GM23248 (cell line): ENCODE data around the gene PCLO. TPM values are rescaled to one million over a fixed set of nuclear protein-coding genes. Genes with fewer than 3 reads are reported as not detected.

Experiments
- DNase-seq: peaks from one replicate; pipeline ENCODE4 v3.0.0-alpha.2; 2015
- H2AFZ ChIP-seq: fragments of 200-600 bp; sonication (generic); 2 replicates; pipeline ENCODE4 v1.6.1; 2016; ENCODE audit warnings: antibody characterized with exemption
- H3F3A ChIP-seq: fragments of 200-600 bp; sonication (generic); 2 replicates; pipeline ENCODE4 v1.6.1; 2016; ENCODE audit warnings: mild to moderate bottlenecking, antibody characterized with exemption, mixed run types; ENCODE audit not compliant: insufficient read depth
- H3K27ac ChIP-seq: fragments of 200-600 bp; sonication (generic); 2 replicates; pipeline ENCODE4 v1.5.1; 2016; ENCODE audit warnings: mild to moderate bottlenecking
- H3K27me3 ChIP-seq: fragments of 200-600 bp; sonication (generic); replicated peaks from 2 replicates; pipeline ENCODE4 v1.6.1; 2016; ENCODE audit warnings: mild to moderate bottlenecking; ENCODE audit not compliant: insufficient read depth
- H3K36me3 ChIP-seq: fragments of 200-600 bp; sonication (generic); 2 replicates; pipeline ENCODE4 v1.6.1; 2016; ENCODE audit warnings: low read depth, mild to moderate bottlenecking
- H3K4me1 ChIP-seq: fragments of 200-600 bp; sonication (generic); 2 replicates; pipeline ENCODE4 v1.6.1; 2016; ENCODE audit warnings: mild to moderate bottlenecking; ENCODE audit not compliant: insufficient read depth
- H3K4me2 ChIP-seq: fragments of 200-600 bp; sonication (generic); one replicate; pipeline ENCODE4 v1.6.1; 2016; ENCODE audit warnings: mild to moderate bottlenecking; ENCODE audit not compliant: unreplicated experiment
- H3K4me3 ChIP-seq: fragments of 200-600 bp; sonication (generic); 2 replicates; pipeline ENCODE4 v1.5.1; 2016; ENCODE audit warnings: mild to moderate bottlenecking
- H3K79me2 ChIP-seq: fragments of 200-600 bp; sonication (generic); 2 replicates; pipeline ENCODE4 v1.6.1; 2016; ENCODE audit warnings: mild to moderate bottlenecking; ENCODE audit not compliant: insufficient read depth
- H3K9ac ChIP-seq: fragments of 200-600 bp; sonication (generic); 2 replicates; pipeline ENCODE4 v1.6.1; 2016; ENCODE audit warnings: mild to moderate bottlenecking
- H3K9me2 ChIP-seq: fragments of 200-600 bp; sonication (generic); 2 replicates; pipeline ENCODE4 v1.6.1; 2016; ENCODE audit warnings: mixed run types, mild to moderate bottlenecking, moderate library complexity; ENCODE audit not compliant: insufficient read depth
- H3K9me3 ChIP-seq: fragments of 200-600 bp; sonication (generic); one replicate; pipeline ENCODE4 v1.6.1; 2017; ENCODE audit warnings: low read depth
- H4K20me1 ChIP-seq: fragments of 200-600 bp; sonication (generic); 2 replicates; pipeline ENCODE4 v1.6.0; 2016; ENCODE audit not compliant: insufficient read depth
- EZH2 ChIP-seq: fragments of 200-600 bp; sonication (generic); IDR thresholded peaks from 2 replicates; pipeline ENCODE4 v1.6.1; 2018; ENCODE audit warnings: antibody characterized with exemption, mild to moderate bottlenecking; ENCODE audit not compliant: insufficient read depth, poor library complexity, severe bottlenecking
- EZH2phosphoT487 ChIP-seq: fragments of 200-600 bp; sonication (generic); IDR thresholded peaks from 2 replicates; pipeline ENCODE4 v1.6.1; 2018; ENCODE audit warnings: antibody characterized with exemption, moderate library complexity, mild to moderate bottlenecking, low read depth; ENCODE audit not compliant: insufficient read depth
- WGBS, 2 experiments: methylation state at CpG; one replicate each; pipeline ENCODE4 v1.1.6; 2015 to 2017; ENCODE audit warnings: low lambda C conversion rate in 2 of 2, low coverage in 1 of 2; ENCODE audit errors: missing lambda C conversion rate in 2 of 2; 5-methylcytosine and 5-hydroxymethylcytosine counted together
- in situ Hi-C: fragments of 300-500 bp; cut with MboI; formaldehyde crosslinking; loops from 2 replicates; pipeline ENCODE4 v1.15.0; 2020
- polyA plus RNA-seq: library from polyadenylated mRNA; unstranded; fragments of >200 nt; fragmentation: Nextera tagmentation; extraction: Ambion mirVana; gene quantifications from 2 replicates; pipeline ENCODE4 v1.2.1, GENCODE V29; 2016
- total RNA-seq: library from RNA; depleted of rRNA; stranded (reverse); fragments of >200 nt; shearing (Covaris generic); gene quantifications from 2 replicates; pipeline ENCODE4 v1.2.3, GENCODE V29; 2014

Gene PCLO
- total and polyA plus RNA-seq, 2 experiments from 2014 or later = 0.04 TPM; not detected in 1

DNA sequence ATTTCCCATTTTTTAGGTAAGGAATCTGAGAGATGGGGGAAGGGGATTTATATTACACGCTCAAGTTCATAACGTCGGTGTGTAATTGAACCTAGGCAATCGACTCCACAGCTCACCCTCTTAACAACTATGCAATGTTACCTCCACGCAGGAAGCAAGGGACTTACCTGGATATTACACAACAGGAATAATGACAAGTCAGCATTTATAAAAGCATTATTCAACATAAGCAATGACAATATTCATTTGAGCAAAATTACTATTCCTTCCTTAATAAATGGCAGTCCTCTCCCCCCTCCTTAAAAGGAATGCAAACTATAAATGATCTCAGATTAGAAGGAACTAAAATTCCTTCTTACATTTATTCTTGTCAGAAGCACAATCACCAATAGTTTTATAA lies 104.0 kb downstream of the PCLO start:
- Histone ChIP-seq H4K20me1 (no peaks in the 10 kb centered on the region), H3K9me3 (no peaks in the 10 kb centered on the region), H3K4me3 (no peak overlapping the region), H3K36me3 (no peaks in the 10 kb centered on the region), H3F3A (no peaks in the 10 kb centered on the region), H3K79me2 (no peaks in the 10 kb centered on the region), H3K4me1 (no peaks in the 10 kb centered on the region), H2AFZ (no peak overlapping the region), H3K4me2 (no peak overlapping the region), H3K27ac (no peak overlapping the region), H3K9ac (no peak overlapping the region), H3K9me2 (no peaks in the 10 kb centered on the region), H3K27me3 (no peaks in the 10 kb centered on the region)
- in situ Hi-C loops = no loop called here
- TF ChIP-seq EZH2 = no peak
- no peak for TF ChIP-seq EZH2phosphoT487
- no peak for DNase-seq
- WGBS, 2 experiments = 61 to 62% methylated on average over 5 of the region's 5 CpGs

DNA sequence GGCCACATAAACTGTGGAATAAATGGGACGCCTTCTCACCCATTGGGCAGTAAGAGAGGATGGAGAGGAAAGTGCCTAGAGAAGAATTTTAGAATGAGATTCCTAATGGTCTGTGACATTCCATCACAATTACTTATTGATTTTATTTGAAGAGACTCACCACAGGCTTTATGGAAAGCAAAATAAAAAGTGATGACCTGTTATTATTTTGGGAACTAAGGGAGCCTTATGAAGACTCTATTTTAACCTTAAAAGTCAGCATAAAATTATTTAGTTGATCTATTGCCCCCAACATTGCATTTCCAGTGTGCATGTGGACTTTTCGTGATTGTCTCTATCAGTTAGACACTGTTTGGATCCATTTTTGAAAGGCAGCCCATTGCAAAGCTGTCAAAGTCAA lies 107.5 kb downstream of the PCLO start:
- in situ Hi-C loops = no loop called here
- Histone ChIP-seq H3K27ac (no peak overlapping the region), H3K4me3 (no peak overlapping the region), H3K27me3 (no peaks in the 10 kb centered on the region), H3K4me1 (no peaks in the 10 kb centered on the region), H3K4me2 (no peak overlapping the region), H3K79me2 (no peaks in the 10 kb centered on the region), H2AFZ (no peak overlapping the region), H3K36me3 (no peaks in the 10 kb centered on the region), H3K9me3 (no peaks in the 10 kb centered on the region), H3F3A (no peaks in the 10 kb centered on the region), H3K9me2 (no peaks in the 10 kb centered on the region), H4K20me1 (no peaks in the 10 kb centered on the region), H3K9ac (no peak overlapping the region)
- DNase-seq = no peak
- TF ChIP-seq EZH2phosphoT487 (no peak), EZH2 (no peak)
- WGBS, 2 experiments = 19 to 22% methylated on average over 2 of the region's 2 CpGs

DNA sequence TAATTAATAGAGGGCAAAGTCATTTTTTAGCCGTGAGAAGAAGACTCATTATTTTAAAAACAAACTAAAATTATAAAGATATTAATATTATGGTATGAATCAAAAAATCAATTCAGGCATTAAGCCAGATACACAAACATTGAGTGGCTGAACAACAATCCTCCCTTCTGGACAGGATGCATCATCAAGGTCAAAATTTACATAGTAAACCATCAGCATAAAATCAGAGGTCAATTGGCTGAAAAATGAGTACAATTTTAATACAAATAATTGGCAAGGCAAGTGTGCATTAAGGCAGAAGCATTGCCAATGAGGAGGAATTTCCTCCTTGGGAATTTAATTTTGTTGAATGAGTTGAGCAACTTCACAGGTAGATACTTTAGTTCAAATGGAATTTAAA lies 108.2 kb downstream of the PCLO start:
- no peaks in the 10 kb centered on the region for H3K9me3 ChIP-seq
- H3K79me2 ChIP-seq = no peaks in the 10 kb centered on the region
- no peaks in the 10 kb centered on the region for H4K20me1 ChIP-seq
- H3F3A ChIP-seq = no peaks in the 10 kb centered on the region
- no peak overlapping the region for H2AFZ ChIP-seq
- WGBS, 2 experiments = 26 to 30% methylated on average over 1 of the region's 1 CpG
- no peak overlapping the region for H3K4me3 ChIP-seq
- H3K36me3 ChIP-seq = no peaks in the 10 kb centered on the region
- TF ChIP-seq EZH2phosphoT487 = no peak
- TF ChIP-seq EZH2 = no peak
- in situ Hi-C loops = no loop called here
- H3K9ac ChIP-seq = no peak overlapping the region
- H3K4me2 ChIP-seq = no peak overlapping the region
- H3K4me1 ChIP-seq = no peaks in the 10 kb centered on the region
- no peaks in the 10 kb centered on the region for H3K9me2 ChIP-seq
- no peak for DNase-seq
- H3K27ac ChIP-seq = no peak overlapping the region
- no peaks in the 10 kb centered on the region for H3K27me3 ChIP-seq

DNA sequence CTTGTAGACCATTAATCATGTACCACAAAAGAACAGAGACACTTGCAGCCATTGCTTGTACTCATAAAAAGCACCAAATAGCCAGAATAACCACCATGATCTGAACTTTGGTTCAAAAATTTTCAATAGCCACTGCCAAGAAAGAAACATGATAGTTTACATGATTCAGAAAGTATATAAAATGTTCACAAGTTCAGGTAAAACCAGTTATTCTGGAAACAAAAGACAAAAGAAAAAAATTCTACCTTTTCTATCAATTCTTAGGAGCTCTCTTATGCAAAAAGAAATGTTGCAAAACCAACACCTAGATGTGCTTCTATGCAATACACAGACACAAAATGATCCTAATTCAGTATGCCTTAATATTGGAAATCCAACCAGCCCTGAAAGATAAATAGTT lies 108.7 kb downstream of the PCLO start:
- no peak for TF ChIP-seq EZH2phosphoT487
- TF ChIP-seq EZH2 = no peak
- H2AFZ ChIP-seq = no peak overlapping the region
- H3K4me2 ChIP-seq = no peak overlapping the region
- no peak overlapping the region for H3K27ac ChIP-seq
- H3K9ac ChIP-seq = no peak overlapping the region
- H3K9me3 ChIP-seq = no peaks in the 10 kb centered on the region
- H3K4me1 ChIP-seq = no peaks in the 10 kb centered on the region
- H3K36me3 ChIP-seq = no peaks in the 10 kb centered on the region
- no peak overlapping the region for H3K4me3 ChIP-seq
- H3K9me2 ChIP-seq = no peaks in the 10 kb centered on the region
- no peak for DNase-seq
- no peaks in the 10 kb centered on the region for H3K79me2 ChIP-seq
- in situ Hi-C loops = no loop called here
- H4K20me1 ChIP-seq = no peaks in the 10 kb centered on the region
- H3K27me3 ChIP-seq = no peaks in the 10 kb centered on the region
- no peaks in the 10 kb centered on the region for H3F3A ChIP-seq

DNA sequence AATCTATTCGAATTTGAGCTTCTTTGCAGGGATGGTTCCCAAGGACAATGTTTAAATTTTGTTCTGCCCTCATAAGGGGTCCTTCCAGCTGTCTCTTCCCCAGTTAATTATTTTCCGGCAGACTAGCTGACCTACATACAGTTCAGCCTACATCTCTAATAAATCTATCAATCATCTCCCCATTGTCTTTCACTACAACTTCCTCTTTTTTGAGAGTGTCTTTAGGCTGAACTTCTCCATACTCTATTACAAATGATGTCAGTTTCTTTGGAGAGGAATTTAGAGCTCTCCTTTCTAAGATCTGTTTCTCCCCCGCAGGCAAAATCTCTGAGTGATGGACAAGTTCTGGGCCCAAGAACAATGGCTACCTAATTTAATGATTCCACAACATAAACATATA lies 122.2 kb downstream of the PCLO start:
- H3K4me3 ChIP-seq = no peak overlapping the region
- TF ChIP-seq EZH2phosphoT487 (no peak), EZH2 (no peak)
- DNase-seq = no peak
- H3K27me3 ChIP-seq = 0 out of 2 replicates have a peak, but pooled peaks cover under 1% of the 10 kb centered on the region
- H3K4me1 ChIP-seq = no peaks in the 10 kb centered on the region
- in situ Hi-C loops = no loop called here
- no peaks in the 10 kb centered on the region for H3F3A ChIP-seq
- no peaks in the 10 kb centered on the region for H3K9me3 ChIP-seq
- H3K9me2 ChIP-seq = peaks cover 4% of the 10 kb centered on the region; the same call in 1 of the 2 replicates
- H3K4me2 ChIP-seq = no peak overlapping the region
- WGBS, 2 experiments = 38 to 42% methylated on average over 3 of the region's 3 CpGs
- no peak overlapping the region for H3K27ac ChIP-seq
- H3K79me2 ChIP-seq = no peaks in the 10 kb centered on the region
- no peak overlapping the region for H3K9ac ChIP-seq
- no peaks in the 10 kb centered on the region for H4K20me1 ChIP-seq
- no peak overlapping the region for H2AFZ ChIP-seq
- no peaks in the 10 kb centered on the region for H3K36me3 ChIP-seq
